CD4-positive, alpha-beta T cell treated with Interleukin-17A for 4 hours (primary cell): ENCODE measurements around the gene MAP2K6.
"Not testable (repeated sequence)": the region's sequence is repeated elsewhere in the genome, so short reads cannot be mapped to it uniquely, and the experiment has no call there.

Experiments used
- DNase-seq: peaks from one replicate; pipeline ENCODE4 v3.0.0-alpha.2; 2020; ENCODE audit warnings: mixed read lengths

Gene MAP2K6

GRCh38 chr17:69460963-69461922 lies 46.7 kb downstream of the MAP2K6 start:
- no peak for DNase-seq

GRCh38 chr17:69461951-69462369 lies 47.5 kb downstream of the MAP2K6 start:
- no peak for DNase-seq

GRCh38 chr17:69462882-69463281 lies 48.4 kb downstream of the MAP2K6 start:
- no peak for DNase-seq

GRCh38 chr17:69466451-69466850 lies 52.0 kb downstream of the MAP2K6 start:
- no peak for DNase-seq

DNA sequence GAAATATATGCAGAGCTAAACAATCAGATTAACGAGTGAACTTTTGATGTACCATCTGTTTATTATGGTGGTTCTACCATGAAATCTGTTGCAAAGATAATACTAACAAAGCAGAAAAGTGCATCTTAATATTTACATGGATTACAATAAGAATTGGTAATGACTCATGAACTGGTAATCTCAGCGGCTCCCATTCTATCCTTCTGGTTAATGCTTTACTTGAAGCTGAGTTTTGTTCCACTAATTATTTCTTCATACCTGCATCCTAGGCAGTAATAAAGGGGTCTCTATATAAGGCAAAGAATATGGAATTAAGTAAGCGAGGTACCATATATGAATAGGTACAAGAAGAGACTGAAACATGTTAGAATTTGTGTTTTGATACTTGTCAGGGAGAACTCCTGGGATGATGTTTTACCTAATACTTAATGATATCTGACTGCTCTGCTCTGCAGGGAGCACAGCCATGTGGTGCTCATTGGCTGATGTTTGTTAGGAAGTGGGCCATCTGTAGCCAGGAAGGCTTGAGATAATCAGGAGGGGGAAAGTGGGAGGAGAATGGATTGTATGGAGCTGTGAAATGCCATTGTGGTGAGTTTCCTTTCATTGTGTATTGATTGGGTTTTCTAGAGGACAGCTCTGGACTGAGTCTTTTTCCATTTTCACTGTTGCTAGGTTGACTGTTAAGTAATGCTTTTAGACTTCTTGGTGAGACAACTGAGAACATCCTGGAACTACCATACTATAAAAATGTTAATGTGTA lies 52.6 kb downstream of the MAP2K6 start:
- DNase-seq, result no peak

DNA sequence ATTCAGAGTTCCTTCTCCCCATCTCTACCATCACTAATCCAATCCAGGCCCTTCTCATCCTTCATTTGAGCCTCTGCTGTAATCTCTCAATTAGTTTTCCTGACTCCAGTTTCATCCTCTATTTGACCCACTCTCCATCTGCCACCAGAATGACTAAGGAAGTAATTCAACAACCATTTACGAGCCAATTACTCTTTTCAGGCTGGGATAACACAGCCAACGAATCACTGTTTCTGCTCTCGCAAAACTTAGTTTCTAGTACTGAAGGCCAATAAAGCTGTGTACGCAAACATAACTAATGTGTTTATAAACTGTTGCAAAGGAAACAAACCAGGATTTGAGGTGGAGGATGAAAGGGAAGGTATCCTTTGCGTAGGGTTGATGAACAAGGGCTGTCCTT lies 53.7 kb downstream of the MAP2K6 start:
- DNase-seq, result no peak

- no peak for DNase-seq
Observed at GRCh38 chr17:69470702-69471101, 56.2 kb downstream of the MAP2K6 start.

- no peak for DNase-seq
Observed at GRCh38 chr17:69471406-69471805, 56.9 kb downstream of the MAP2K6 start.

GRCh38 chr17:69473841-69474831 lies 59.6 kb downstream of the MAP2K6 start:
- DNase-seq, result no peak

GRCh38 chr17:69477204-69477902 lies 62.9 kb downstream of the MAP2K6 start:
- DNase-seq, result no peak

DNA sequence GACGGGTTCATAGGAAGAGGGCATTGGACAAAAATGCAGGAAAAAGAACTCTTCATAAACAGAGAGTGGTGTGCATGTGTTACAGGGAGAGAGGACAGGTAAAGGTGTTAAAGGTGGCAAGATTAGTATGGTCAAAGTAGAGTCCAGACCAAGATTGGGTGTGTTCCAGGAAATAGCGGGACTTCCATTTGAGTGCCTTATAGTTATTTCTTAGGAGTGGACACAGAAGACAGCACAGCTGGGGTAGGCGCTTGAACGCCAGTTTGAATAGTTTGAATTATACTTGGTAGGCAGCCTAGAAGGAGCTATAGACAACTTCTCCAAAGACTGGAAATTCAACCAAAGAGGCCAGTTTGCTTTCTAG lies 63.4 kb downstream of the MAP2K6 start:
- no peak for DNase-seq

DNA sequence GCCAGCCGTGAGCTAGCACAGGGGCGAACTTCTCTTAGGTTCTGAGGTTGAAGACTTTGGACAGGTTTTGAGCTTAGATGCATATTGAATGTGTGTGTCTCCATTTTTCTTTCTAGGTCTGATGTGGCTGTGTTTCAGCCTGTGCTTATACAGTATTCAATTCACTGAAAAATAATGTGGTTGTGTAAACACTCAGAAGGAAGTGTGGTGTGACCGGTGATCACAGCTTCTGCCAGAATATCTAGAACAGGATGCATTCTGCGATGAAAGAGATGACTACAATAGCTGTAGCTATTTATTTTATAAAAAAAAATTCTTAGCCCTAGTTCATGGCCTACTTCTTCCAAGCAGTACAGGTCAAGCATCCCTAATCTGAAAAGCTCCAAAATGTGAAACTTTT lies 64.4 kb downstream of the MAP2K6 start:
- no peak for DNase-seq

DNA sequence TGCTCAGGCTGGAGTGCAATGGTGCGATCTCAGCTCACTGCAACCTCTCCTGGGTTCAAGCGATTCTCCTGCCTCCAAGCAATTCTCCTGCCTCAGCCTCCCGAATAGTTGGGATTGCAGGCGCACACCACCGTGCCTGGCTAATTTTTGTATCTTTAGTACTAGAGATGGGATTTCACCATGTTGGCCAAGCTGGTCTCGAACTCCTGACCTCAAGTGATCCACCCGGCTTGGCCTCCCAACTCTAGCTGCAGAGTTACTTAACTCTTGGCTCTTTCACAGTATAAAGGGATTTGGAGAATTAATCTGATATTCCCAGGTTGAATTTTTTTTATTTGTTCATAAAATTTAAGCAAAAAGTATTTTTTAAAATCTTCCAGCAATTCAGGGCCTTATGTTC lies 65.3 kb downstream of the MAP2K6 start:
- DNase-seq, result not testable (repeated sequence)

GRCh38 chr17:69480245-69480644 lies 65.7 kb downstream of the MAP2K6 start:
- DNase-seq, result no peak

- no peak for DNase-seq
Observed at GRCh38 chr17:69485251-69485661, 70.8 kb downstream of the MAP2K6 start.

DNA sequence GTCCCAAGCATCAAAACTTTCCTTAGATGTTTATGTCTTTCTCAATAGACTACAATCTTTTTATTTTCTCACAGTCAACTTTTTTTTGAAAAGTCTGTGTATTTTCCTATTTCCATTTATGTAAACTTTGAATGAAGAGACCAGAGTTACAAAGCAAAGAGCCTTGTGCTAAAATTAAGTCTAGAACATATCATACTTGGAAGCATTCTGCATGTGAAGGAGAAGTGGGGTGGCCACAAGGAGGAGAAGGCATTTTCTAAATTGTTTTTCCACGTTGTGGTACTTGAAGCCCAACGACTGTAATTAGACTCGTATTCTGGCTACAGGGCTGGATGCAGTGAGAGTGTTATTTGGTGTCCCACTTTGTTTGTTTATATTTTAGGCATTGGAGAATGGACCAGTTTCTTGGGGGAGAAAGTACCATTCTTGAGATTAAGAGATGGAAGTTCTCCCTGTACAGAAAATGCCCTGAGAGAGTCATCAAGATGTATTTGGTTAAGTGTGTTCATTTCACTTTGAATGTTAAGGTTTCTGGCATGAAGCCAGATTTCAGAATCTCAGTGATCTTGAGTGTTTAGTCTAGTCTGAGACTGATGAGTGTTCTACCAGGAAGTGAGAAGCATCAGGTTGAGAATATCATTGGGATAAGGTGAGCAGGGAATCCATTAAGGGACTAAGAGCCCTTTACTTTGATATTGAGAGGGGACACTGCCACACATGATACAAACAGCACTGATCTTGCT lies 71.6 kb downstream of the MAP2K6 start:
- DNase-seq, result no peak

DNA sequence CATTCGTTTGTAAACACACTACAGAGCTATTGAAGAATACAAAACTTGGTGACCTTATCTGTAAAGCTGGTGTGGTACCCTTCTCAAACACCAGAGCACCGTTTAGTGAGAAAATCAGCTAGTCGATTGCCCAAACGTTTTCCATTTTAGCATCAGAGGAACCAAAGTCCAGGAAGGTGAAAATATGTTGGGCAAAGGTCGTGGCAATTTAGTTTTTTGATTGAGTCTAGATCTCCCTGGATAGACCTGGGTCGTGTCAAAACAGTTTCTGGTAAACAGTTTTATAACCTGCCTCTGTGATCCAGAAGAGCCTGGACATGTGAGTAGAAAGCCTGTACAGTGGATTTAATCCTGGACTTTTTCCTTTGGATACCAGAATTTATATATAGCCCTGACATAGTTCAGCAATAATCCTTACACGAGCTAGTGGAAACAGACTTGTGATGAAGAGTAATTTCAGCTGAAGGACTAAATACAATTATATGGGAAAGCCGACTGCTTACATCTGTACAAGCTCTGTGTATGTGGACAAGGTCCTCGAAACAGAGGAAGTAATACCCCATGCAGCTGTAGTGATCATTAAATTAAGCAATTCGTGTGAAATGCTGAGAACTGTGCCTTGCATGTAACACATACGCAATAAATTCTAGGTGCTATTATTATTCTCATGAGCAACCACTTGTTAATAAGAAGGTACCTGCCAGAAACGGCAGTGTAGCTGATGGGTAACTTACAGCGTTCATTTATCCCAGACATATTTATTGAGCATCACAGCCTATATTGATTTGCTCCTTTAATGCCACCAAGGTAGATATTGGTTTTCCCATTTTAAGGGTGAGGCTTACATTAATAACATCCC lies 72.5 kb downstream of the MAP2K6 start:
- DNase-seq, result no peak

GRCh38 chr17:69489313-69489712 lies 74.8 kb downstream of the MAP2K6 start:
- no peak for DNase-seq

DNA sequence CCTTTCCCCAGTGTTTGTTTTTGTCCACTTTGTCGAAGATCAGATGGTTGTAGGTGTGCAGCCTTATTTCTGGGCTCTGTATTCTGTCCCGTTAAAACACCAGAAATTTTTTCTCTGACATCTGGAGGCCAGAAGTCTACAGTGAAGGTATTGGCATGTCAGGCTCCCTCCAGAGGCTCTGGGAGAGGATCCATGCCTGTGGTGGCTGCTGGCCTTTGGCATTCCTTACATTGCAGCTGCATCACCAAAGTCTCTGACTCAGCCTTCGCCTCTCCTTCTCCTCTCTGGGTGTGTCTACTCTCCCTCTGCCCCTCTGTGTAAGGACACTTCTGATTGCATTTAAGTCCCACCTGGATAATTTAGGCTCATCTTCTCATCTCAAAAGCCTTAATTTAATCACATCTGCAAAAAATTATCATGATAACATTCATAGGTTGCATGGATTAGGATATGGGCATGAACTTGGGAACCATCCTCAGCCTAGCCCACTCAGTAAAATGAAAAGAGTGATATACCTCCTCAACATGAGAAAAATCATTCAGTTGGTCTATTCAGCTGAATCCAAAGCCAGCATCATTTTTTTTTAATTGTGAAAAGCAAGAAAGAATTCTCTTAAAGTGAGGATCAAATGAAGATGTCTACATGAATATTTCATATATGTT lies 78.0 kb downstream of the MAP2K6 start:
- no peak for DNase-seq

- no peak for DNase-seq
Observed at GRCh38 chr17:69495787-69496186, 81.3 kb downstream of the MAP2K6 start.
